Activated T-helper 9 cell treated with anti-CD3 and anti-CD28 coated beads, Interleukin-2, amount 50 U/mL, for 16 hours (primary cell): Measurements from ENCODE around the gene MGARP.
"Not testable (repeated sequence)": the region's sequence is repeated elsewhere in the genome, so short reads cannot be mapped to it uniquely, and the experiment has no call there.

Experiments used
- DNase-seq: peaks from one replicate; pipeline ENCODE4 v3.0.0-alpha.2; 2020; ENCODE audit warnings: low read depth

The MGARP gene

DNA sequence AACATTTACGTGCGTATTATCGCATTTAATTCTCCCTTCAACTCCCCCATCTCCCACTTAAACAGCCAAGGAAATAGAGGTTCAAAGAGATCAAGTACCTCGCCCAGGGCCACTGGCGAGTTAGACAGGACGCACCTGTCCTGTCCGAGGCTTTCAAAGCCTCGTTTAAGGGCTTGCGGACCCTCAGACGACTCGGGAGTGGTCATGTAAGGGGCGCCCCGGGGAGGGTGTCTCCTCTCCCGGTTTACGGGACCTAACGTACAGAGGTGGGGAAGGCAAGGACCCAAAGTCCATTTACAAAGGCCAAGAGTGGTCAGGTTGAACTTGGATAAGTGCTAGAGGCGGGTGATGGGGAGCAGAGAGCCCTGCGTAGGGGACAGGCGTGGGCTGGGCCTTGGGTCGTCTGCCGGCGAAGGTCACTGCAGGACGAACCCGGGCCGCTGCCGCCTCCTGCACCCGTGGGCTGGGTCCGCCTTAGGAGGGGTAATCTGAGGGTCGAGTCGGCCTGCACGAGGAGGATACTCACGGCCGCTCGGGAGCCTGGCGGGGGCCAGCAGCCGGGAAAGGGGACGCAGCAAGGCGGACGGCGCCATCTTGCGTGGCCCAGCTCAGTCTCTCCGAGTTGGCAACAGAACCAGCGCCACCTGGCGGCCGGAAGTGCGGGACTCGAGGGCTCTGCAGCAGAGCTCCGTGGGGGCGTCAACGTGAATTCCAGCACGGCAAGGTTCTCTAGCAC lies 15.3 kb upstream of the MGARP start:
- DNase-seq, result peak; percentile 98

DNA sequence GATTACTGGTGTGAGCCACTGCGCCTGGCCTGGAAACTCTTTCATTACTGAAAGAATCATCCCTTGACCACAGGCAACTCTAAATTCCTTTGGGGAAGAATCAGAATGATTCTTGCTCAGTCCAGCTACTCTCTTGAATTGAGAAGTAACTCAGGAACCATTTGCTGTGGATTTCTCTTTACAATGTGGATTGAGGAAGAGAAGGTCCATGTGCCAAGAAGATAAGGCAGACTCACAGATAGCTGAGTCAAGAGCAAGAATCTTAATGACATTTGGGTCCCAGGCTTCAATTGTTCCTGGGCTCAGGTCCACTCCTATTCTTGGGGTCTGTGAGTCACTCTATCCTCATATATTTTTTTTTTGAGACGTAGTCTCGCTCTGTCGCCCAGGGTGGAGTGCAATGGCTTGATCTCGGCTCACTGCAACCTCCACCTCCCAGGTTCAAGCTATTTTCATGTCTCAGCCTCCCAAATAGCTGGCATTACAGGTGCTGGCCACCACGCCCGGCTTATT lies 6.2 kb upstream of the MGARP start:
- no peak for DNase-seq

DNA sequence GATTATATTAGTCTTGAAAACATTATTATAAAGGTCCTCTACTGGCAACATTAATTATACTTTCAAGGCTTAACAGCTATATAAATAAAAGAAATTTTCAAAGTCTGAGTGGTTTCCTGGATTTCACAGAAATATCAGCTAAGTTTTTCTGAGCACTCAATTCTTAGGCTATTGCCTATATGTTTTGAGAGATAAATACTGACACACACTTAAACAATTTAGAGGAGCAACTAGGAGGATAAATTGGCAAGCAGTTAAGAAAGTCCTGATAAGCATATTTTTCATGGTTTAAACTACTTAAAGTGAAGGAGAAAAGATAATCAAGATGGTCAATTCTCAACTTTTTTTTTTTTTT lies 2.7 kb upstream of the MGARP start:
- no peak for DNase-seq

DNA sequence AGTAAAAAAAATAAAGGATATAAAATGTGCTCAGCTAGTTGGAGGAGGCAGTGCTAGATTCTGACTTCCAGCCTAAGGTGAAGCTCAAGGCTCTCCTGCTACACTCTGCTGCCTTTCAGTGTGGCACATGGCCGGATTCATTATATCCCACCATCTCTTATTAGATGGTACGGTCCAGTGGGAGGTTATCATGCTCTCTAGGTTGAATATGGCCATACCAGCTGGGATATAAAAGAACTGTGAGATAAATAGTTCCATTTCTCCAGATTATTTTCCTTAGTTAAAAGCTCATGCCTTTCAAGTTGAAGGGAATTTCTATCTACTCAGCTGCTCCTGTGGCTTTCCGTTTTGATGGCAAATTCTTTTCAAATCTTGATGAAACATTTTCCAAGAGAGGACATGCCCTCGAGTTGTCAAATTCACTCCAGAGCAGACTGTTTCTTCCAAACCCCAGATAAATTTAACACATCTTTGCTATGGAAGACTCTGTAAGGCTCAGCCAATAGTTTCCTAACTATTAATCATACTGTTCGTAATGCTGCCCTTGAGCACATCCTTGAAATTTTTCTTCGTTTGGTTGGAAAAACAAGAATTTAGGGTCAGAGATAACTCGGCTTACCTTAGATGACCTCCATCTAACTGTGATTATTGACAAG lies 2.2 kb upstream of the MGARP start:
- no peak for DNase-seq

DNA sequence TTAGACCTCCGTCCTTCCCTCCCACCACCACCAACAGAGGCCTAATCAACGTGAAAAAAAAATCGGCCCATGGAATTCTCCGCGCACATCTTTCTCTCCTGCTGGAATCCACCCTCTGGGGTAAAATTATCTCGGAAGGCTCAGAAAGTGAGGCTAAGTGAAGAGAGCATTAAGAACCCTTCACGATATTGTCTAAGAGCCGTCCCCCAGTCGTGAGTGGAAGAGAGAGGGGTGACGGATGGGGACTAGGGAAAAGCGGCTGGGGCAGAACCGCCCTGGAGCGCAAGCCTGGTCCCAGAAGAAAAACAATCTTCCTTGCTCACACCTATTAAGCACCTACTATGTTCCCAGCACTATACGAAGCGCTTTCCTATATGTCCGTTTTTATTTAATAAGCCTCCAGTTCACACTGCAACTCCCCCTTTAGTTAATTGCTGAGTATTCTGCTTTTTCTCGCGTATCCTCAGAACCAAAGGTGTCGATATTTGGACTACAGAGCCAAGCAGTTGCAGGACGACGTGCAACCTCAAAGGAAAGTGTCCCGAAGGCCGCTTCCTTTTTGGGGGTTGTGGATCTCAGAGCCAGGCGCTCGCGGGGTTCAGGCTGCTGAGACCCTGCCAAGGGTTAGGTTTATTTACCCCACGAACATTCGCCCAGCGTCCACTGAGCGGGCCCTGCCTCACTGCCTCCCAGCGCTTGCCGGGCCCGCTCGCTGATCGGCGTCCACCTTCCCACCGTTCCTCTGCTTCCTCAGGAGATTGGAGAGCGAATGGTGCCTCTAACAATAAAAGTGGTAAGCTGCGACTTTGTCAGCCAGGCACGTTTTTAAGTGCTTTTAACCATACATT lies 889 bp downstream of the MGARP start:
- DNase-seq, result no peak

DNA sequence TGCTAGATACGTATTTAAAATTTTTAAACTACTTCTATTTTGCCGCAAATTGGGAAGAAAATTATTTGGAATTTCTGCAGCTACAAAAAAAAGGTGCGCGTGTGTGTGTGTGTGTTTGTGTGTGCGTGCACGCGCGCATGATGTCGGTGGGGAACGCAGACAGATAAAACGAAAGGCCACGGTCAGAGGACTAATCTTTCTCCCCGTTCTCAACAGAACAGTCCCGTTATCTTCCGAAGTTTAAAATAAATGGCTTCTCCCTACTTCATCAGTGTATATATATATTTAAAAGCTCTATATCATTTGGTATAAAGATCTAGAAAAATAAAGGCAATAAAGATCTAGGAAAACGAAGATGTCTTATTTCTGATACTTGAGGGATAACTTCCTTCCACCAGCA lies 1.5 kb downstream of the MGARP start:
- no peak for DNase-seq

DNA sequence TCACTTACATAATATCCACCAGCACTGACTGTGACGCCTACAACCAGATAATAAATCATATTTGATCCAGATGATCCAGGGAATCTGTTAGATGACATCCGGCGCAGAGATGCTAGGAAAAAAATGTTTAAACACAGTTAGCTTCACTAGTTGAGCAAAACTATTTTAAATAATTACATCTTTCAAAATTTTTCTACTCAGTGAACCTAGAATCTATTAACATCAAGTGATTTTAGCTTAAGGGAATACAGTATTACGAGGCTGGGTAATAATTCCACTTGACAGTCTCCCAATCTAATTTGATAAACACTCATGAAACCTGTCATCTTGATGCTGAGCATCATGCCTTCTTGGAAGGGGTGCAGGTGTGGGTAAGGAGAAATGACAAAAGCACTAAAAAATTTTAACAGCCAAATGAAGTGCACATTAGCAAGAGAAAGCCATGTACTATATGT lies 4.7 kb downstream of the MGARP start:
- no peak for DNase-seq

DNA sequence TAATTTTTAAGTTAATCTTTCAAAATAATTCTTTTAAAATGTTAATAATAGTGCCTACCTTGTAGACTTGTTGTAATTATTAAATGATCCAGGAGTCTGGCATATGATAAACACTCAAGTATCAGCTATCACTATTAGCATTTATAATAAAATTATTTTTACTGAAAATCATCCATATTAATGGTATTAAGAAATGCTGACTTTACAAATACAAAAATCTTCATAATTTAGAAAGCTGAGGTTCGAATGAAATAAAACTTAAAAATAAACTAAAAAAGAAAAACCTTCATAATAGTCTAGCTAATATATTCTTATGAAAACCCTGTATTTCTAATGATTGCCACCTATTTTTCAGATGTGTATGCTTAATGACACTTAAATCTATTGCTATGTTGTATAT lies 5.2 kb downstream of the MGARP start:
- no peak for DNase-seq

DNA sequence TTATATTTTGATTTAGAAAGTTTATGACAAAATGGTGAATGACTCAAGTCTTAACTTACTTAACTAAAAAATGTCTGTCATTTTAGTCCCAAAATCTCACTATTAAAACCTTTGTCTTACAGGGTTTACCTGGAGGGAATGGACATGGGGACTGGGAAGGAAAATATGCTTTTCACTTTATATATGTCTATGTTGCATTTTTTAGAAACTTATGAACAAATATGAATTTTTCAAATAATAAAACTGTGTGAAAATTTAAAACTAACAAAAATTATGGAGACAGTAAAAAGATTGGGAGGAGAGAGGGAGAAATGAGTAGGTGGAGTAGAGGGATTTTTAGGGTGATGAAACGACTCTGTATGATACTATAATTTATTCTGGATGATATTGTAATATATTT lies 6.2 kb downstream of the MGARP start:
- no peak for DNase-seq

DNA sequence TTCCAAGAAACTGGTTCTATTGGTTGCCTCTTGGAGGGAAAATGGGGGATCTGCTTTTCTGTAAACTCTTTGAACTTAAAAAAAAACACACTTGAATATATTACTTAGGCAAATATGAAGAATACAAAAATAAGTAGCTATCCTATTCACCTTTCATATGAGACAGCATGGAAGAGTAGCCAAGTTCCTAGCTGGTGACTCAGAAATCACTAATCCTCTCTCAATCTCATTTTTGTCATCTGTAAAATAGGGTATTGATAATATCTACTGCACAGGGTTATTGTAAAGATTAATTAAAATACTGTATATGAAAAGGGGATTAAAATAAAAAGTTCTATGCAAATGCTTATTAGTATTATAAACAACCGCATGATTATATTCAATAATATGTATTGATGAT lies 12.7 kb downstream of the MGARP start:
- DNase-seq, result no peak

DNA sequence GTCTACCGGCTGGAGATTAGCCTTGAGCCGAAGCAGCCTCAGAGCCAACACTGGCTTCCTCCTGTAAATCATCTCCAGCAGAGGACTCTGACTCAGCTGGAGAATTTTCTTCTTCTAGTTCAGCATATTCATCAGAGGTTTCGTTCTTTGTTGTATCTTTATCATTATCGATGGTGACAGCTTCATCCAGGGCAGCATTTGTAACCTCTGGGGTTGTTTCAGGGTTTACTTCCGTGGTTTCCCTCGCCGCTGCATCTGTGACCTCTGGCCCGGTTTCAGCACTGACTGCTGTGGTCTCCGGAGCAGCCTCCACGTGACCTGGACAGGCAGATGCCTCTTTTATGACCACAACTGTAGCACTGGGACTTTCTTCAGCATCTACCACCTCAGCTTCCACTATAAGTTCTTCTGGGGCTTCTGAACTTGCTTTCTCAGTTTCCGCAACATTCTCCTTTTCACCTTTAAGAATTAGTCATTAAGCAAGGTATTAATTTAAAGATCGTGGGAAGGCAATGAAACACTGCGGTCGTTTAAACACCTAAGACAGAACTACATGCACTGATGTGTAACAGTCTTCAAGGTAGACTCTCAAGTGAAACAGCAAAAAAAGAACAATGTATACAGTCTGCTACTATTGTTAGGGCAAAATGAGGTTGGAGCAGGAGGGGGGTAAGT lies 13.3 kb downstream of the MGARP start:
- DNase-seq, result peak; percentile 67

DNA sequence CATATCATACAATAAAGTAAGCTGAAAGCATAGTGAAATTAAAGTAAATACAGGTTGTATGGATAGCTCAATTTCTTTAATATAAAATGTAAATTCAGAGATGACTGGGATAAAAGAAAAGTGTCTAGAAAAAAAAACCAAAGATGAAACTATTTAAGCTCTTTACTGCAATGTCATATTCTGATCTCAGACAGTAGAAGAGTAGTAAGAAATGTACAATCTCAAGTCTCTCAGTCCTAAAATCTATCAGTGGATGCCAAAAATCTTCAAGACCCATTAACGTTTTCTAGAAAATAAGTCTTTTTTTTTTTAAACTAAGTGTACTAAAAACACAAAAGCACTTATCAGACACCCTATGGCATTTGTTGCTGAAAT lies 13.8 kb downstream of the MGARP start:
- DNase-seq, result no peak

DNA sequence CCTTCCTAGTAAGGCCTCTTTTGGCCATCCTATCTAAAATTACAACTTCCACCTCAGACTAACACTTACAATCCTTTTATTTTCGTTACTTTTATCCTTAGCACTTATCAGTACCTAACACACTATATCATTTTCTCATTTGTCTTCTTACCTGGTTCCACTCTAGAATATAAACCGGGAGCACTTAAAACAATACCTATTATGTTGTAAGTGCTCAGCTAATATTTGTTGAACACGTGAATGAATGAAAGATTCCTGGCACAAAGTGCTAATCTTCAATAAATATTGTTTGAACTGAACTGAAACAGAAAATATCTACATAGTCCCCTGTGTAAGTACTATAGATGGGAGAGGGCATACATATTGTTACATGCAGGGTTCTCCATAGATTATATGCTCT lies 14.4 kb downstream of the MGARP start:
- no peak for DNase-seq

DNA sequence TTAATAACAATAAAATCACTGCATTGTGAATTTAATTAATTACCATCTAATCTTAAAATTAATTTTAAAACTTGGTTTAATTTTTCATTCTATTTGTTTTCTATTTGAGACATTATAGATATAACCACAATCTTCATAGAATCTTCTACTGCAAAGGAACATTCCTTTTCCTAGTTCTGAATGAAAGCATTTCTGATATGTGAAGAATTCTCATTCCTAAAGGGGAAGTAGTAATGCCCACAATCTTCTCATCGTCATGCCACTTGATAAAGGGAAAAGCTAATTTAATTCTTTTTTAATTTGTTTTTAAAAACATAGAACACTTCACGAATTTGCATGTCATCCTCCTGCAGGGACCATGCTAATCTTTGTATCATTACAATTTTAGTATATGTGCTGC lies 23.7 kb downstream of the MGARP start:
- no peak for DNase-seq

DNA sequence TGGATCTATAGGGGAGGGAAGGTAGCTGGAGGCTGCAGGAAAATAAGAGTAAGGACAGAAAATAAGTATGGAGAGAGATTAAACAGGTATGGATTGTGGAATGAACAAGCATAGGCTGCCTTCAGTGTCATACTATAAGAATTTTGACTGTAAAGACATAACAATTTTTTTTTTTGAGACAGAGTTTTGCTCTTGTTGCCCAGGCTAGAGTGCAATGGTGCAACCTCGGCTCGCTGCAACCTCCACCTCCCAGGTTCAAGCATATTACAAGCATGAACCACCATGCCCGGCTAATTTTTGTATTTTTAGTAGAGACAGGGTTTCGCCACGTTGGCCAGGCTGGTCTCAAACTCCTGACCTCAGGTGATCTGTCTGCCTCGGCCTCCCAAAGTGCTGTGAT lies 24.4 kb downstream of the MGARP start:
- DNase-seq, result not testable (repeated sequence)

DNA sequence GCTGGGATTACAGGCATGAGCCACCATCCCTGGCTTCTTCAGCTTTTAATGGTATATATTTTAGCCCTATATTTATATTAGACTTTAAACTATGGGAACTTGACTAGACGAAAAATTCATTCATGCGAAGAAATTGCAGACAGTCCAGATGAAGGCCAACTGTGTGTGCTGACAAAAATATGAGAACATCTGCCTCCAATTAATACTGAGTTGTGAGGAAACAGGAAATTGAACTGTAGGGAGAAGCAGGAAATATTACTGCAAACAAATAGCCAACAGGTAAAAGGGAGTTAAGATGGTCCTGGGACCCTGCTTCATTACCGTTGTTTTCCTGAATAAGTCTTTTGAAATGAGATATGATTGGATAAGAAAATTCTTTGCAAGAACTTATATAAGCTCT lies 26.3 kb downstream of the MGARP start:
- DNase-seq, result no peak

DNA sequence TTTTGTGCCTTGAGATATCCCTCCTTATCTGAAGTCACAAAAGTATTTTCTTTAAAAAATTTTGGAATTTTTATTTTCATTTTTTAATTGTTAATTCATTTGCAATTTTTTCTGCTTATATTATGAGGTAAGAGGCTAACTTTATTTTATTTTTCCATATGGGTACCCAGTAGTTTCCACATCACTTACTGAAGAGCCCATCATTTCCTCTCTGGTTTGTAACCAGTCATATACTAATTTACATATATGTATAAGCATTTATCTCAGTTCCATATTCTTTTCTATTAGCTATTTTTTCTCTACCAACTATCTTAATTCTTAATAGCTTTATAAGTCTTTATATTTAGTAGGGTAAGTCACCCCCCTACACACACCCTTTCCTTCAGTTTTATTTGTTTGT lies 27.0 kb downstream of the MGARP start:
- DNase-seq, result no peak

DNA sequence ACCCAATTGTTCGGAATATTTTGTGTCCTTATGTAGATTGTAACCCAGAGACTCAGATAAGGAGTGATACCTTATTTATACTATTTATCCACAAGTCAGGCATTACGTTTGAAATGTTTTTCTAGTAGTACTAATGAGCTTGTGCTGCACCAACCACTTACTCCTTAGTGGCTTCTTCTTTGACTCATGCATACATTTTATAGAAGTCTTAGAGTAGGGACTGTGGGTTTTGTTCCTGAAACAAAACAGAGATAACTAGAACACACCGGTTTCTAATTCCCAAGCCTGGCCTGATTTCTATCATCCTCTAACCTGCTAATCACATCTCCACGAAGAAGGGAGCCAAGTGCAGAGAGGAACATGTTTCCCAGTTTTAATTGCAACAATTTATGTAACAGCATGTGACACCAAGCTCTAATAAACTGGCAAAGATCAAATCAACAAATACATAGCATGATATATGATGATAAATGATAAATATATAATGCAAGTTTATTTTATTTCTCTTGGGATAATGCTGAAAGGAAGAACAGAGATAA lies 32.3 kb downstream of the MGARP start:
- no peak for DNase-seq

DNA sequence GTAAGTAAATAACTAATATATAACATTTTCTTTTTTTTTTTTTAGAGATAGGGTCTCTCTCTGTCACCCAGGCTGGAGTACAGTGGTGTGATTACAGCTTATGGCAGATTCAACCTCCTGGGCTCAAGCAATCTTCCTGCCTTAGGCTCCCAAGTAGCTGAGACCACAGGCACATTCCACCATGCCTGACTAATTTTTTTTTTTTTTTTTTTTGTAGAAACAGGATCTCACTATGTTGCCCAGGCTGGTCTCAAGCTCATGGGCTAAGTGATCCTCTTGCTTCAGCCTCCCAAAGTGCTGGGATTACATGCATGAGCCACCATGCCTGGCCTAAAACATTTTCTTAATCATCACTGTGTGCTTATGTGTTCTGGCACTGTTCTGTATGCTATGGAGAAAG lies 32.8 kb downstream of the MGARP start:
- DNase-seq, result no peak

DNA sequence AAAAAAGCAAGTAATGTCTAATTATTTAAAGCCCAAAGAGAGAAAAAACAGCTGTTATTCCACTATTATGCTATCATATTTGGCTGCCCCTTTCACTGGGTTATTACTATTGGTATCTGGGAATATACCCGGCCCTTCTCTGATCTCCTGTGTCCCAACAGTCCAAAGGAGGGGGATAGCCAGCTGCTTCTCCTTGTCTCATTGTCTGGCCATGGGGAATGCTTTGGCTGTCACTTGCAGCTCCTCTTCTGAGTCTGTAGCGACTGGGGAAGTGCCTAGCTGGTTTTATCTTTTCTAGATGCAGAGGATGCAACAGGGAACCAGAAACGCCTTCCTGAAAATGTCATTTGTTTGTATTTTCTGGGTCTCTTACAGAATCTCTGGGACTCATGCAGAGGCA lies 33.9 kb downstream of the MGARP start:
- no peak for DNase-seq

DNA sequence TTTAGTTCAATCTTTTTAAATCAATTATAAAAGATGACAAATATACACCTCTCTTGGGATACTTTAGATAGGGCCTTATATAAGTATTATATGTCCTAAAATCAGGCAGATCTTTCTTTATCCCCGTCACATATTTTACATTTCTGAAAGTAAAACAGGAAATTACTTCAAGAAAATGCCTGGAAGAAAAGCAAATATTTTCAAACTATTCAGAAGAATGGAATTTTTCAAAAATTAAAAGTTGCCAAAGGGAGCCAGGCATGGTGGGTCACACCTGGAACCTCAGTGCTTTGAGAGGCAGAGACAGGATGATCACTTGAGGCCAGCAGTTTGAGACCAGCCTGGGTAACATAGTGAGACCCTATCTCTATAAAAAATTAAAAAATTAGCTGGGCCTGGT lies 34.4 kb downstream of the MGARP start:
- DNase-seq, result no peak
